Measurements from ENCODE around the gene KLHL10. TPM values are rescaled to one million over a fixed set of nuclear protein-coding genes. Genes with fewer than 3 reads are reported as not detected.

Gene KLHL10
- total and polyA plus RNA-seq, 9 of the 15 experiments (the other 6 are each of a cell fraction or from before 2014, with no cell fraction given) = 0.06 to 0.56 (median 0.12) TPM; not detected in 5

- TF ChIP-seq ZBTB40 (IDR thresholded peaks at IDR 0.05) = peak; percentile 18; the same call in 1 of the 2 replicates
- no peak for TF ChIP-seq ZBTB40 (CRISPR knock-in tag; IDR thresholded peaks at IDR 0.05)
- TF ChIP-seq HNRNPK (IDR thresholded peaks at IDR 0.05; ENCODE audit: low read depth, low read length, poor library complexity, severe bottlenecking) = no peak
- TF ChIP-seq MYC (IDR thresholded peaks at IDR 0.05; ENCODE audit: low read depth, low read length) = peak; percentile 84
- no peak for TF ChIP-seq MYC (CRISPR knock-in tag; IDR thresholded peaks at IDR 0.05; ENCODE audit: borderline replicate concordance, low read depth)
- no peak for TF ChIP-seq ZNF586 (CRISPR knock-in tag; conservative IDR thresholded peaks at IDR 0.05)
- TF ChIP-seq SRSF3 (IDR thresholded peaks at IDR 0.05; ENCODE audit: insufficient read depth, low read length) = no peak
- TF ChIP-seq ZNF212 (CRISPR knock-in tag; IDR thresholded peaks at IDR 0.05) = no peak
- TF ChIP-seq ELF2 (CRISPR knock-in tag; IDR thresholded peaks at IDR 0.05) = no peak
- no peak for TF ChIP-seq FOXK1 (CRISPR knock-in tag; IDR thresholded peaks at IDR 0.05; ENCODE audit: borderline replicate concordance)
- TF ChIP-seq BRD9 (IDR thresholded peaks at IDR 0.05; ENCODE audit: low read depth, partially characterized antibody) = no peak
- no peak for TF ChIP-seq RERE (CRISPR knock-in tag; IDR thresholded peaks at IDR 0.05; ENCODE audit: borderline replicate concordance)
- no peak for TF ChIP-seq POU5F1 (IDR thresholded peaks at IDR 0.05; ENCODE audit: borderline replicate concordance, low read depth, low read length, partially characterized antibody)
These were observed 27.4 kb downstream of the KLHL10 start, which contains the start of gene KLHL11 (continued) for GRCh38 chr17:41864836-41865595.

Measured in K562 (cell line).